H1 (cell line): Measurements from ENCODE around the gene DIAPH2. TPM values are rescaled to one million over a fixed set of nuclear protein-coding genes. Genes with fewer than 3 reads are reported as not detected.

Experiments
- RNF2 ChIP-seq: fragments of 200-900, 300-1000 bp; sonication (generic); IDR thresholded peaks from 2 replicates; pipeline ENCODE4 v1.7.1; 2016; ENCODE audit warnings: borderline replicate concordance, low read depth, mild to moderate bottlenecking, antibody characterized with exemption, low read length; ENCODE audit not compliant: poor library complexity, severe bottlenecking; ENCODE audit errors: missing control alignments
- polyA plus RNA-seq, 7 experiments: library from polyadenylated mRNA; depleted of rRNA in 3 of 7; stranded (reverse) in 5 of 7; unstranded in 2 of 7; fragments of >200 nt in 5 of 7; fragments of 200-250 nt in 2 of 7; gene quantifications; 1 replicate in 5 of 7; 2 replicates in 1 of 7; 4 replicates in 1 of 7; pipeline versions ENCODE4 v1.2.1 to v1.2.3, GENCODE V29; 2011 to 2013; ENCODE audit warnings: missing spikeins in 2 of 7, mixed read lengths in 2 of 7
- total RNA-seq: library from RNA; stranded (reverse); fragmentation: NEBNext Ultra II Directional; extraction: Animal tissue kit (Norgen Biotek cat#: 25700); gene quantifications from 2 replicates; pipeline ENCODE4 v1.2.1, GENCODE V29; 2021
- TF ChIP-seq, protein P1 (sequence below): fragments of 300-600 bp; sonication (generic); IDR thresholded peaks from 2 replicates; pipeline ENCODE4 v1.7.1; 2012; ENCODE audit warnings: low read length, moderate library complexity, mild to moderate bottlenecking, inconsistent platforms; ENCODE audit not compliant: insufficient replicate concordance

DIAPH2 gene
- total and polyA plus RNA-seq, 2 of the 8 experiments (the other 6 are each of a cell fraction or from before 2014, with no cell fraction given), result 4.4 to 24.3 TPM

DNA sequence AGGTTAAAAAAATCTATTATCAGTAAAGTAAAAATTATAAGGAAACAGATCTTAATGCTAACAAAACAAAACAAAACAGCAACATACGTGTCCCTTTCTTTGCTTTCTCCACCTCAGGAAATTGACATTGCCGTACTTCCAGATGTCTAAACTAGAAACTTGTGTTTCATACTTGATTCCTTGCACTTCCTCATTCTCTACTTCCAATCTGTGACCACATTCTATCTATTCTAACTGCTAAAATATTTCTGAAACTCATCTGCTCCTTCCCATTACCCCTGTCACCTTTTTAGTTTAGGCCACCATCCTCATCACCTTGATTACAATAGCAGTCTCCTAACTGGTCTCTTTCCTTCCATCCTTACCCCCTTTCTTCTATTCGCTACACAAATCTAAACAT, 176.6 kb downstream of the DIAPH2 start (continued):
- TF ChIP-seq, protein P1, sequence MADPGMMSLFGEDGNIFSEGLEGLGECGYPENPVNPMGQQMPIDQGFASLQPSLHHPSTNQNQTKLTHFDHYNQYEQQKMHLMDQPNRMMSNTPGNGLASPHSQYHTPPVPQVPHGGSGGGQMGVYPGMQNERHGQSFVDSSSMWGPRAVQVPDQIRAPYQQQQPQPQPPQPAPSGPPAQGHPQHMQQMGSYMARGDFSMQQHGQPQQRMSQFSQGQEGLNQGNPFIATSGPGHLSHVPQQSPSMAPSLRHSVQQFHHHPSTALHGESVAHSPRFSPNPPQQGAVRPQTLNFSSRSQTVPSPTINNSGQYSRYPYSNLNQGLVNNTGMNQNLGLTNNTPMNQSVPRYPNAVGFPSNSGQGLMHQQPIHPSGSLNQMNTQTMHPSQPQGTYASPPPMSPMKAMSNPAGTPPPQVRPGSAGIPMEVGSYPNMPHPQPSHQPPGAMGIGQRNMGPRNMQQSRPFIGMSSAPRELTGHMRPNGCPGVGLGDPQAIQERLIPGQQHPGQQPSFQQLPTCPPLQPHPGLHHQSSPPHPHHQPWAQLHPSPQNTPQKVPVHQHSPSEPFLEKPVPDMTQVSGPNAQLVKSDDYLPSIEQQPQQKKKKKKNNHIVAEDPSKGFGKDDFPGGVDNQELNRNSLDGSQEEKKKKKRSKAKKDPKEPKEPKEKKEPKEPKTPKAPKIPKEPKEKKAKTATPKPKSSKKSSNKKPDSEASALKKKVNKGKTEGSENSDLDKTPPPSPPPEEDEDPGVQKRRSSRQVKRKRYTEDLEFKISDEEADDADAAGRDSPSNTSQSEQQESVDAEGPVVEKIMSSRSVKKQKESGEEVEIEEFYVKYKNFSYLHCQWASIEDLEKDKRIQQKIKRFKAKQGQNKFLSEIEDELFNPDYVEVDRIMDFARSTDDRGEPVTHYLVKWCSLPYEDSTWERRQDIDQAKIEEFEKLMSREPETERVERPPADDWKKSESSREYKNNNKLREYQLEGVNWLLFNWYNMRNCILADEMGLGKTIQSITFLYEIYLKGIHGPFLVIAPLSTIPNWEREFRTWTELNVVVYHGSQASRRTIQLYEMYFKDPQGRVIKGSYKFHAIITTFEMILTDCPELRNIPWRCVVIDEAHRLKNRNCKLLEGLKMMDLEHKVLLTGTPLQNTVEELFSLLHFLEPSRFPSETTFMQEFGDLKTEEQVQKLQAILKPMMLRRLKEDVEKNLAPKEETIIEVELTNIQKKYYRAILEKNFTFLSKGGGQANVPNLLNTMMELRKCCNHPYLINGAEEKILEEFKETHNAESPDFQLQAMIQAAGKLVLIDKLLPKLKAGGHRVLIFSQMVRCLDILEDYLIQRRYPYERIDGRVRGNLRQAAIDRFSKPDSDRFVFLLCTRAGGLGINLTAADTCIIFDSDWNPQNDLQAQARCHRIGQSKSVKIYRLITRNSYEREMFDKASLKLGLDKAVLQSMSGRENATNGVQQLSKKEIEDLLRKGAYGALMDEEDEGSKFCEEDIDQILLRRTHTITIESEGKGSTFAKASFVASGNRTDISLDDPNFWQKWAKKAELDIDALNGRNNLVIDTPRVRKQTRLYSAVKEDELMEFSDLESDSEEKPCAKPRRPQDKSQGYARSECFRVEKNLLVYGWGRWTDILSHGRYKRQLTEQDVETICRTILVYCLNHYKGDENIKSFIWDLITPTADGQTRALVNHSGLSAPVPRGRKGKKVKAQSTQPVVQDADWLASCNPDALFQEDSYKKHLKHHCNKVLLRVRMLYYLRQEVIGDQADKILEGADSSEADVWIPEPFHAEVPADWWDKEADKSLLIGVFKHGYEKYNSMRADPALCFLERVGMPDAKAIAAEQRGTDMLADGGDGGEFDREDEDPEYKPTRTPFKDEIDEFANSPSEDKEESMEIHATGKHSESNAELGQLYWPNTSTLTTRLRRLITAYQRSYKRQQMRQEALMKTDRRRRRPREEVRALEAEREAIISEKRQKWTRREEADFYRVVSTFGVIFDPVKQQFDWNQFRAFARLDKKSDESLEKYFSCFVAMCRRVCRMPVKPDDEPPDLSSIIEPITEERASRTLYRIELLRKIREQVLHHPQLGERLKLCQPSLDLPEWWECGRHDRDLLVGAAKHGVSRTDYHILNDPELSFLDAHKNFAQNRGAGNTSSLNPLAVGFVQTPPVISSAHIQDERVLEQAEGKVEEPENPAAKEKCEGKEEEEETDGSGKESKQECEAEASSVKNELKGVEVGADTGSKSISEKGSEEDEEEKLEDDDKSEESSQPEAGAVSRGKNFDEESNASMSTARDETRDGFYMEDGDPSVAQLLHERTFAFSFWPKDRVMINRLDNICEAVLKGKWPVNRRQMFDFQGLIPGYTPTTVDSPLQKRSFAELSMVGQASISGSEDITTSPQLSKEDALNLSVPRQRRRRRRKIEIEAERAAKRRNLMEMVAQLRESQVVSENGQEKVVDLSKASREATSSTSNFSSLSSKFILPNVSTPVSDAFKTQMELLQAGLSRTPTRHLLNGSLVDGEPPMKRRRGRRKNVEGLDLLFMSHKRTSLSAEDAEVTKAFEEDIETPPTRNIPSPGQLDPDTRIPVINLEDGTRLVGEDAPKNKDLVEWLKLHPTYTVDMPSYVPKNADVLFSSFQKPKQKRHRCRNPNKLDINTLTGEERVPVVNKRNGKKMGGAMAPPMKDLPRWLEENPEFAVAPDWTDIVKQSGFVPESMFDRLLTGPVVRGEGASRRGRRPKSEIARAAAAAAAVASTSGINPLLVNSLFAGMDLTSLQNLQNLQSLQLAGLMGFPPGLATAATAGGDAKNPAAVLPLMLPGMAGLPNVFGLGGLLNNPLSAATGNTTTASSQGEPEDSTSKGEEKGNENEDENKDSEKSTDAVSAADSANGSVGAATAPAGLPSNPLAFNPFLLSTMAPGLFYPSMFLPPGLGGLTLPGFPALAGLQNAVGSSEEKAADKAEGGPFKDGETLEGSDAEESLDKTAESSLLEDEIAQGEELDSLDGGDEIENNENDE, result no peak
- TF ChIP-seq RNF2, result no peak
